PC-3 (cell line): ENCODE measurements around the gene FSTL4. TPM values are rescaled to one million over a fixed set of nuclear protein-coding genes. Genes with fewer than 3 reads are reported as not detected.

ENCODE experiments used
- ATAC-seq: fragments of 200-7000 bp; cut with Tn5 transposase; 2 replicates; pipeline ENCODE4 v1.9.1; 2020; ENCODE audit warnings: mild to moderate bottlenecking, moderate library complexity
- BruUV-seq: library from RNA; stranded (reverse); fragments of 400-500 nt; replicated peaks from 2 replicates; lab custom pipeline; 2021; lab: Mats Ljungman, UMichigan
- CTCF ChIA-PET: fragments of 300-600 bp; sonication (Branson Sonifier 250); formaldehyde crosslinking; loops from one replicate; lab custom pipeline; 2022; ENCODE audit warnings: antibody characterized with exemption; lab: Charles Lee
- POLR2A ChIA-PET: fragments of 300-600 bp; sonication (Branson Sonifier 250); formaldehyde crosslinking; loops from one replicate; lab custom pipeline; 2022; ENCODE audit warnings: antibody characterized with exemption; ENCODE audit not compliant: unreplicated experiment; lab: Charles Lee
- DNase-seq: peaks from one replicate; pipeline ENCODE4 v3.0.0-alpha.2; 2015
- H2AFZ ChIP-seq: fragments of 300-600 bp; sonication (generic); 2 replicates; pipeline ENCODE4 v1.6.0; 2016; ENCODE audit warnings: antibody characterized with exemption, low read length
- H3F3A ChIP-seq: fragments of 300-600 bp; sonication (generic); one replicate; pipeline ENCODE4 v1.6.0; 2017; ENCODE audit warnings: antibody characterized with exemption, low read length, control low read depth, mild to moderate bottlenecking; ENCODE audit not compliant: unreplicated experiment
- H3K27ac ChIP-seq: fragments of 300-600 bp; sonication (generic); 2 replicates; pipeline ENCODE4 v1.5.1; 2016; ENCODE audit warnings: mild to moderate bottlenecking, low read length
- H3K27me3 ChIP-seq: fragments of 300-600 bp; sonication (generic); 2 replicates; pipeline ENCODE4 v1.6.1; 2016; ENCODE audit warnings: low read length, mixed read lengths
- H3K36me3 ChIP-seq: fragments of 300-600 bp; sonication (generic); 2 replicates; pipeline ENCODE4 v1.6.1; 2016; ENCODE audit warnings: low read depth, mixed run types, low read length, mixed read lengths
- H3K4me1 ChIP-seq: fragments of 300-600 bp; sonication (generic); 2 replicates; pipeline ENCODE4 v1.5.1; 2016; ENCODE audit warnings: low read length; ENCODE audit not compliant: insufficient read depth
- H3K4me2 ChIP-seq: fragments of 300-600 bp; sonication (generic); 2 replicates; pipeline ENCODE4 v1.6.0; 2016; ENCODE audit warnings: low read length
- H3K4me3 ChIP-seq: fragments of 300-600 bp; sonication (generic); 2 replicates; pipeline ENCODE4 v1.5.1; 2016; ENCODE audit warnings: mild to moderate bottlenecking, low read length, mixed read lengths
- H3K79me2 ChIP-seq: fragments of 300-600 bp; sonication (generic); 2 replicates; pipeline ENCODE4 v1.6.1; 2017; ENCODE audit warnings: low read length, mixed read lengths
- H3K9ac ChIP-seq: fragments of 300-600 bp; sonication (generic); 2 replicates; pipeline ENCODE4 v1.6.0; 2016; ENCODE audit warnings: mild to moderate bottlenecking, low read length
- H3K9me2 ChIP-seq: fragments of 300-600 bp; sonication (generic); replicated peaks from 2 replicates; pipeline ENCODE4 v1.6.1; 2016; ENCODE audit warnings: mixed run types, low read length, mixed read lengths
- H3K9me3 ChIP-seq: fragments of 300-600 bp; sonication (generic); 2 replicates; pipeline ENCODE4 v1.6.1; 2016; ENCODE audit warnings: low read length, mixed read lengths
- H4K20me1 ChIP-seq: fragments of 300-600 bp; sonication (generic); 2 replicates; pipeline ENCODE4 v1.6.1; 2016; ENCODE audit warnings: low read length, mixed read lengths
- CTCF ChIP-seq: fragments of 300-600 bp; sonication (generic); conservative IDR thresholded peaks from 2 replicates; pipeline ENCODE4 v1.5.1; 2017; ENCODE audit warnings: antibody characterized with exemption, low read depth, mild to moderate bottlenecking, low read length
- EZH2 ChIP-seq: fragments of 300-600 bp; sonication (generic); IDR thresholded peaks from one replicate; pipeline ENCODE4 v1.6.1; 2017; ENCODE audit warnings: antibody characterized with exemption, mild to moderate bottlenecking, low read length; ENCODE audit not compliant: unreplicated experiment
- EZH2phosphoT487 ChIP-seq: fragments of 300-600 bp; sonication (generic); IDR thresholded peaks from 2 replicates; pipeline ENCODE4 v1.6.1; 2018; ENCODE audit warnings: mild to moderate bottlenecking, antibody characterized with exemption, low read length, borderline replicate concordance
- intact Hi-C: fragments of 100-400 bp; cut with micrococcal nuclease; formaldehyde crosslinking; loops from 2 replicates; pipeline ENCODE4 v1.9.0; 2023
- total RNA-seq: library from RNA; depleted of rRNA; stranded (reverse); fragments of >200 nt; gene quantifications from 2 replicates; pipeline ENCODE4 v1.2.3, GENCODE V29; 2014

The FSTL4 gene
- total RNA-seq, 1 experiment from 2014 or later, result 4.2 TPM

- Histone ChIP-seq H3K9me2 (no peaks in the 10 kb centered on the region), H3K4me3 (no peak overlapping the region), H3F3A (no peaks in the 10 kb centered on the region), H2AFZ (no peak overlapping the region), H3K9ac (no peak overlapping the region), H3K4me2 (no peak overlapping the region), H3K79me2 (no peaks in the 10 kb centered on the region), H4K20me1 (no peaks in the 10 kb centered on the region), H3K4me1 (peaks cover 13% of the 10 kb centered on the region), H3K36me3 (no peaks in the 10 kb centered on the region), H3K27ac (no peak overlapping the region), H3K9me3 (no peaks in the 10 kb centered on the region), H3K27me3 (no peaks in the 10 kb centered on the region)
- no peak for TF ChIP-seq EZH2
- TF ChIP-seq CTCF, result no peak
- no peak for TF ChIP-seq EZH2phosphoT487
- intact Hi-C loops, result no loop called here
- BruUV-seq, result no TSS peak
- ChIA-PET CTCF (no interaction called here), POLR2A (no interaction called here)
- DNase-seq, result no peak
- ATAC-seq, result no peak
These were observed 315.7 kb downstream of the FSTL4 start for GRCh38 chr5:133296624-133297023.

GRCh38 chr5:133295520-133295919 lies 316.8 kb downstream of the FSTL4 start:
- no peak for TF ChIP-seq CTCF
- no peak for TF ChIP-seq EZH2phosphoT487
- TF ChIP-seq EZH2, result no peak

GRCh38 chr5:133294380-133294779 lies 318.0 kb downstream of the FSTL4 start:
- H3K4me2 ChIP-seq, result no peak overlapping the region
- H3K79me2 ChIP-seq, result no peaks in the 10 kb centered on the region
- no TSS peak for BruUV-seq
- H3K9me3 ChIP-seq, result no peaks in the 10 kb centered on the region
- H3K36me3 ChIP-seq, result no peaks in the 10 kb centered on the region
- H3K27ac ChIP-seq, result no peak overlapping the region
- H3K9me2 ChIP-seq, result no peaks in the 10 kb centered on the region
- no peaks in the 10 kb centered on the region for H3K27me3 ChIP-seq
- ATAC-seq, result no peak
- no peaks in the 10 kb centered on the region for H3F3A ChIP-seq
- no peaks in the 10 kb centered on the region for H4K20me1 ChIP-seq
- no peak overlapping the region for H3K9ac ChIP-seq
- CTCF ChIA-PET, result no interaction called here
- no peak overlapping the region for H3K4me3 ChIP-seq
- POLR2A ChIA-PET, result no interaction called here
- peaks cover 13% of the 10 kb centered on the region for H3K4me1 ChIP-seq
- DNase-seq, result no peak
- intact Hi-C loops, result no loop called here
- TF ChIP-seq CTCF (no peak), EZH2 (no peak), EZH2phosphoT487 (no peak)
- H2AFZ ChIP-seq, result no peak overlapping the region

More at GRCh38 chr5:133295520-133295919, 316.8 kb downstream of the FSTL4 start:
- no peaks in the 10 kb centered on the region for H3K9me2 ChIP-seq
- H3K79me2 ChIP-seq, result no peaks in the 10 kb centered on the region
- H3K4me3 ChIP-seq, result no peak overlapping the region
- no peak overlapping the region for H3K4me2 ChIP-seq
- BruUV-seq, result no TSS peak
- no peaks in the 10 kb centered on the region for H3K27me3 ChIP-seq
- H3K4me1 ChIP-seq, result peaks cover 13% of the 10 kb centered on the region
- no peaks in the 10 kb centered on the region for H4K20me1 ChIP-seq
- no peak overlapping the region for H3K27ac ChIP-seq
- H2AFZ ChIP-seq, result no peak overlapping the region
- no peak for DNase-seq
- CTCF ChIA-PET, result no interaction called here
- H3F3A ChIP-seq, result no peaks in the 10 kb centered on the region
- H3K9me3 ChIP-seq, result no peaks in the 10 kb centered on the region
- no peak overlapping the region for H3K9ac ChIP-seq
- intact Hi-C loops, result no loop called here
- H3K36me3 ChIP-seq, result no peaks in the 10 kb centered on the region
- no peak for ATAC-seq
- POLR2A ChIA-PET, result no interaction called here
